SK-N-SH (cell line): Measurements from ENCODE around the gene CYFIP2. TPM values are rescaled to one million over a fixed set of nuclear protein-coding genes. Genes with fewer than 3 reads are reported as not detected.

Experiments used
- CTCF ChIA-PET: fragments of 300-600, 350-600 bp; formaldehyde crosslinking; extraction: SDS; loops from one replicate; lab custom pipeline; 2021; lab: Yijun Ruan, JAX
- POLR2A ChIA-PET: fragments of 350-600 bp; sonication (Branson Sonifier 250); formaldehyde crosslinking; extraction: SDS; loops from one replicate; lab custom pipeline; 2020; ENCODE audit warnings: antibody characterized with exemption, inconsistent platforms; lab: Yijun Ruan, JAX
- DNase-seq: peaks from one replicate; pipeline ENCODE4 v3.0.0; 2012
- H2AFZ ChIP-seq: fragments of 200-600 bp; sonication (generic); 2 replicates; pipeline ENCODE4 v1.8.1; 2016; ENCODE audit warnings: antibody characterized with exemption, mild to moderate bottlenecking, low read depth
- H3F3A ChIP-seq: fragments of 200-600 bp; sonication (generic); replicated peaks from 2 replicates; pipeline ENCODE3; 2016; ENCODE audit warnings: antibody characterized with exemption, mild to moderate bottlenecking; ENCODE audit not compliant: insufficient read depth
- H3K27ac ChIP-seq, 2 experiments: fragments of 200-500 bp in 1 of 2; fragments of 200-600 bp in 1 of 2; sonication (Bioruptor generic) in 1 of 2; sonication (generic), shearing (Covaris generic) in 1 of 2; 2 replicates each; pipeline versions ENCODE4 v1.5.1 to v1.6.1; 2014 to 2016; ENCODE audit warnings: low read depth in 2 of 2, inconsistent platforms in 1 of 2, low read length in 1 of 2, mild to moderate bottlenecking in 1 of 2, mixed read lengths in 1 of 2
- H3K27me3 ChIP-seq: fragments of 200-600 bp; sonication (generic), shearing (Covaris generic); 2 replicates; pipeline ENCODE4 v1.6.1; 2016; ENCODE audit warnings: mixed run types; ENCODE audit not compliant: insufficient read depth
- H3K36me3 ChIP-seq, 2 experiments: fragments of 200-500 bp in 1 of 2; fragments of 200-600 bp in 1 of 2; sonication (Bioruptor generic) in 1 of 2; sonication (generic) in 1 of 2; replicated peaks in 1 of 2; 2 replicates each; pipeline versions ENCODE3 to v1.5.1; 2014 to 2016; ENCODE audit warnings: low read length in 1 of 2, mild to moderate bottlenecking in 1 of 2; ENCODE audit not compliant: insufficient read depth in 2 of 2, control insufficient read depth in 1 of 2
- H3K4me1 ChIP-seq, 2 experiments: fragments of 200-500 bp in 1 of 2; fragments of 200-600 bp in 1 of 2; sonication (Bioruptor generic) in 1 of 2; sonication (generic), shearing (Covaris generic) in 1 of 2; 2 replicates each; pipeline versions ENCODE4 v1.5.1 to v1.6.1; 2014 to 2016; ENCODE audit warnings: low read depth in 1 of 2, low read length in 1 of 2, mixed run types in 1 of 2; ENCODE audit not compliant: insufficient read depth in 2 of 2, control insufficient read depth in 1 of 2
- H3K4me2 ChIP-seq: fragments of 200-600 bp; sonication (generic), shearing (Covaris generic); 2 replicates; pipeline ENCODE4 v1.6.1; 2017; ENCODE audit warnings: mixed run types
- H3K4me3 ChIP-seq, 2 experiments: fragments of 200-500 bp in 1 of 2; fragments of 200-600 bp in 1 of 2; sonication (Bioruptor generic) in 1 of 2; sonication (generic), shearing (Covaris generic) in 1 of 2; 2 replicates each; pipeline versions ENCODE4 v1.5.1 to v1.8.1; 2014 to 2016; ENCODE audit warnings: low read depth in 2 of 2, inconsistent platforms in 1 of 2, low read length in 1 of 2, mild to moderate bottlenecking in 1 of 2, mixed read lengths in 1 of 2, moderate library complexity in 1 of 2
- H3K79me2 ChIP-seq: fragments of 200-600 bp; sonication (generic); 2 replicates; pipeline ENCODE4 v1.8.1; 2017; ENCODE audit warnings: mild to moderate bottlenecking; ENCODE audit not compliant: insufficient read depth
- H3K9ac ChIP-seq: fragments of 200-600 bp; sonication (generic); 2 replicates; pipeline ENCODE4 v1.6.1; 2017; ENCODE audit warnings: mixed run types
- H3K9me2 ChIP-seq: fragments of 200-600 bp; sonication (generic); 2 replicates; pipeline ENCODE4 v1.6.1; 2017; ENCODE audit warnings: mixed run types
- H3K9me3 ChIP-seq: fragments of 200-600 bp; sonication (generic); 2 replicates; pipeline ENCODE4 v1.6.1; 2017; ENCODE audit warnings: mixed run types, mild to moderate bottlenecking, moderate library complexity
- H4K20me1 ChIP-seq: fragments of 200-600 bp; sonication (generic); 2 replicates; pipeline ENCODE4 v1.6.1; 2017; ENCODE audit warnings: mild to moderate bottlenecking, mixed run types; ENCODE audit not compliant: insufficient read depth
- CTCF ChIP-seq: fragments of 200-600 bp; sonication (generic); IDR thresholded peaks from 2 replicates; pipeline ENCODE4 v1.6.1; 2017; ENCODE audit warnings: antibody characterized with exemption, mild to moderate bottlenecking, moderate library complexity
- GABPA ChIP-seq: IDR thresholded peaks from 2 replicates; pipeline ENCODE4 v1.4.0; 2012; ENCODE audit warnings: low read depth, mild to moderate bottlenecking
- MXI1 ChIP-seq: IDR thresholded peaks from 2 replicates; pipeline ENCODE4 v1.6.1; 2012; ENCODE audit warnings: mild to moderate bottlenecking, low read depth, low read length, improper control_type of control experiment
- RAD21 ChIP-seq: IDR thresholded peaks from 2 replicates; pipeline ENCODE4 v1.6.1; 2012; ENCODE audit warnings: mild to moderate bottlenecking, low read length
- USF1 ChIP-seq: IDR thresholded peaks from 2 replicates; pipeline ENCODE4 v1.4.0; 2012; ENCODE audit warnings: low read depth, borderline replicate concordance
- USF2 ChIP-seq: fragments of 150-350 bp; IDR thresholded peaks from 2 replicates; pipeline ENCODE4 v1.6.1; 2017; ENCODE audit warnings: antibody characterized with exemption, low read length, low read depth, borderline replicate concordance
- ZBTB33 ChIP-seq: IDR thresholded peaks from 2 replicates; pipeline ENCODE4 v1.4.0; 2012; ENCODE audit warnings: low read depth, borderline replicate concordance
- WGBS: methylation state at CpG from one replicate; pipeline ENCODE4 v1.1.6; 2017; ENCODE audit warnings: low lambda C conversion rate; 5-methylcytosine and 5-hydroxymethylcytosine counted together
- polyA plus RNA-seq, 3 experiments: library from polyadenylated mRNA; depleted of rRNA; stranded (reverse); fragments of >200 nt; gene quantifications; 2 replicates each; pipeline ENCODE4 v1.2.3, GENCODE V29; 2012

The CYFIP2 gene
- polyA plus RNA-seq, 1 of the 3 experiments (the other 2 are of a cell fraction), result 20.1 TPM

GRCh38 chr5:157343842-157344790 lies 78.2 kb downstream of the CYFIP2 start (continued):
- TF ChIP-seq GABPA, result no peak
- TF ChIP-seq, all 33 proteins: peak for 0

GRCh38 chr5:157345067-157345466 lies 79.1 kb downstream of the CYFIP2 start:
- ChIA-PET POLR2A (no interaction called here), CTCF (interaction anchor here (0.7 to 8.6 kb wide), 4 partner anchors 9 to 132 kb away, joined by 4 to 46 read pairs (median 6); no protein-coding TSS in a partner anchor)
- WGBS, result 84% methylated on average over 7 of the region's 7 CpGs
- H3K9me2 ChIP-seq, result no peaks in the 10 kb centered on the region
- H2AFZ ChIP-seq, result no peak overlapping the region
- no peaks in the 10 kb centered on the region for H3K9me3 ChIP-seq
- H3K79me2 ChIP-seq, result no peaks in the 10 kb centered on the region
- no peaks in the 10 kb centered on the region for H4K20me1 ChIP-seq
- H3K4me1 ChIP-seq, result no peaks in the 10 kb centered on the region
- no peaks in the 10 kb centered on the region for H3K27me3 ChIP-seq
- no peak overlapping the region for H3K4me2 ChIP-seq
- H3F3A ChIP-seq, result no peaks in the 10 kb centered on the region
- H3K36me3 ChIP-seq, result peaks cover 0 to 11% of the 10 kb centered on the region in 2 experiments
- H3K27ac ChIP-seq, result no peak overlapping the region
- no peak overlapping the region for H3K9ac ChIP-seq
- TF ChIP-seq RAD21 (no peak), CTCF (no peak), MXI1 (no peak), USF2 (no peak), ZBTB33 (no peak), USF1 (no peak)
- DNase-seq, result no peak
- H3K4me3 ChIP-seq, result no peak overlapping the region
